Measurements from ENCODE around the gene AKAP9.

Gene AKAP9

DNA sequence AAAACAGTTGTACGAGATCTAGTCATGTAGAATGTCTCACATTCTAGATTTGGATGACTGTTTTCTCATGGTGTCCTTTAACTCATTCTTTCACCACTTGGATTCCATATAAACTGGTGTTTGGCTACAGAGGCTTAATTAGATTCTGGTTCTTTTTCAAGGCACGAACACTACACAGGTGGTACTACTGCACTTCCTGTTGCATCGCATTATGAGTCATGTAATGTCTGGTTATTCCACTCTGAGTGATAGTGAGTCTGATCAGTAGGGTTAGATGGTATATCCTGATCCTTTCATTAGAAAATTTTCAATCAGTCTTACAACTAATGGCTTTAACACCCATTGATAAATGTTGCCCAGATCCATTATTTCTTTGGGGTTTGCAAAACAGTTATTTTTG is 11.2 kb upstream of the AKAP9 start:
- H2AFZ ChIP-seq (ENCODE audit: low read depth, low read length, severe bottlenecking), result no peak overlapping the region
- no peaks in the 10 kb centered on the region for H3F3A ChIP-seq (ENCODE audit: insufficient read depth)
- H3K4me2 ChIP-seq (ENCODE audit: low read depth, low read length, poor library complexity, severe bottlenecking), result no peak overlapping the region
- H3K4me3 ChIP-seq (ENCODE audit: insufficient read depth, low read length, poor library complexity, severe bottlenecking), result no peak overlapping the region
- H3K9me3 ChIP-seq (ENCODE audit: insufficient read depth, low read length), result no peaks in the 10 kb centered on the region
- no peak overlapping the region for H3K27ac ChIP-seq (ENCODE audit: low read depth, low read length)
- no peaks in the 10 kb centered on the region for H3K36me3 ChIP-seq (ENCODE audit: low read length)
- no peaks in the 10 kb centered on the region for H3K27me3 ChIP-seq (ENCODE audit: low read length)
- no peak for TF ChIP-seq EZH2phosphoT487 (conservative IDR thresholded peaks at IDR 0.05; ENCODE audit: low read length)
- TF ChIP-seq, protein P1, sequence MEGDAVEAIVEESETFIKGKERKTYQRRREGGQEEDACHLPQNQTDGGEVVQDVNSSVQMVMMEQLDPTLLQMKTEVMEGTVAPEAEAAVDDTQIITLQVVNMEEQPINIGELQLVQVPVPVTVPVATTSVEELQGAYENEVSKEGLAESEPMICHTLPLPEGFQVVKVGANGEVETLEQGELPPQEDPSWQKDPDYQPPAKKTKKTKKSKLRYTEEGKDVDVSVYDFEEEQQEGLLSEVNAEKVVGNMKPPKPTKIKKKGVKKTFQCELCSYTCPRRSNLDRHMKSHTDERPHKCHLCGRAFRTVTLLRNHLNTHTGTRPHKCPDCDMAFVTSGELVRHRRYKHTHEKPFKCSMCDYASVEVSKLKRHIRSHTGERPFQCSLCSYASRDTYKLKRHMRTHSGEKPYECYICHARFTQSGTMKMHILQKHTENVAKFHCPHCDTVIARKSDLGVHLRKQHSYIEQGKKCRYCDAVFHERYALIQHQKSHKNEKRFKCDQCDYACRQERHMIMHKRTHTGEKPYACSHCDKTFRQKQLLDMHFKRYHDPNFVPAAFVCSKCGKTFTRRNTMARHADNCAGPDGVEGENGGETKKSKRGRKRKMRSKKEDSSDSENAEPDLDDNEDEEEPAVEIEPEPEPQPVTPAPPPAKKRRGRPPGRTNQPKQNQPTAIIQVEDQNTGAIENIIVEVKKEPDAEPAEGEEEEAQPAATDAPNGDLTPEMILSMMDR (IDR thresholded peaks at IDR 0.05; ENCODE audit: insufficient read depth, low read length, poor library complexity, severe bottlenecking), result no peak
- no peaks in the 10 kb centered on the region for H4K20me1 ChIP-seq (ENCODE audit: low read depth, low read length)
- H3K9ac ChIP-seq (ENCODE audit: low read length), result no peak overlapping the region
- no peaks in the 10 kb centered on the region for H3K79me2 ChIP-seq (ENCODE audit: insufficient read depth, low read length)
- no peaks in the 10 kb centered on the region for H3K9me2 ChIP-seq (replicated peaks; ENCODE audit: insufficient read depth, low read length)

DNA sequence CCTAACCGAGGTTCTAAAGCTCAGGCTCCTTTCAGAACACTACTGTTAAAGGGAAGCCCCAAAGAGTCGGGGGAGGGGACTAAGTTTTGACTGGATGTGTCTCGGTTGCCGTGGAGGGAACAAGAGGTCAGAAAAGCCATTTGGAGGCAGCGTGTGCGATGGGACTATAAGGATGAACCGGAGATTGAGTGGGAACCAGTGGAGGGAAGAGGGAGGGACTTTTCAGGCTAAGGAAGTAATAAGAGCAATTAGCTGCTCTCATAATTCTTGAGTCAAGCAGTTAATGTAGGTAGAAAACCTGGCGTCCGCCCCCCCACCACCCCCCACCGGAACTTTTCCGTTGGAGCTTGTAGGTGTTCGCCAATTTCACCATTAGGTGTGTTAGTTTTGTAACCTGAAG is 491 bp upstream of the AKAP9 start:
- Histone ChIP-seq H3K9me2 (replicated peaks; ENCODE audit: insufficient read depth, low read length) (no peaks in the 10 kb centered on the region), H2AFZ (ENCODE audit: low read depth, low read length, severe bottlenecking) (peak overlapping the region; percentile 98), H3K9me3 (ENCODE audit: insufficient read depth, low read length) (no peaks in the 10 kb centered on the region), H3K4me3 (ENCODE audit: insufficient read depth, low read length, poor library complexity, severe bottlenecking) (peak overlapping the region; percentile 93), H3K4me2 (ENCODE audit: low read depth, low read length, poor library complexity, severe bottlenecking) (peak overlapping the region; percentile 88), H3K79me2 (ENCODE audit: insufficient read depth, low read length) (peaks cover 25% of the 10 kb centered on the region; the same call in 1 of the 2 replicates), H3K9ac (ENCODE audit: low read length) (peak overlapping the region; percentile 79), H3F3A (ENCODE audit: insufficient read depth) (peaks cover 19% of the 10 kb centered on the region), H4K20me1 (ENCODE audit: low read depth, low read length) (peaks cover 3% of the 10 kb centered on the region; the same call in 1 of the 2 replicates), H3K36me3 (ENCODE audit: low read length) (no peaks in the 10 kb centered on the region), H3K27ac (ENCODE audit: low read depth, low read length) (no peak overlapping the region), H3K27me3 (ENCODE audit: low read length) (no peaks in the 10 kb centered on the region)
- TF ChIP-seq, protein P1 (IDR thresholded peaks at IDR 0.05; ENCODE audit: insufficient read depth, low read length, poor library complexity, severe bottlenecking), result no peak
- no peak for TF ChIP-seq EZH2phosphoT487 (conservative IDR thresholded peaks at IDR 0.05; ENCODE audit: low read length)

DNA sequence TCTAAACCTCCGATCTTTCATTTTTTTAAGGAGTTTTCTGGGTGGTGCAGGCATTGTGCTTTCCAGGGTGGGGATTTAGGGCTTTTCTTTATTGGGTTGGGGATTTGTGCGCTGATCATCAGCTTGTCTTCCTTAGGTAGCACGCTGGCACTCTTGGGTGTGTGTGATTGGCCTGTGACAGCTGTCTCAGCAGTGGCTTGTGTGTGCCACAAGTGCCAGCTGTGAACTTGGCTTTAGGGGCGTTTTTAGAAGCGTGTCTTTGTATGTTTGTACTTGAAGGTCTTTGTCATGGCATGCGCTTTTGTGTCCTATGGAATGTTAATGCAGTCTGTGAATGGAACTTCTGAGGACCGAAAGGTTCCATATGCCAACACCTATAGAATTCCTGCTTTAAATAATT is 788 bp downstream of the AKAP9 start:
- TF ChIP-seq, protein P1 (IDR thresholded peaks at IDR 0.05; ENCODE audit: insufficient read depth, low read length, poor library complexity, severe bottlenecking), result no peak
- TF ChIP-seq EZH2phosphoT487 (conservative IDR thresholded peaks at IDR 0.05; ENCODE audit: low read length), result no peak

More for the DNA sequence above, 788 bp downstream of the AKAP9 start:
- no peaks in the 10 kb centered on the region for H3K27me3 ChIP-seq (ENCODE audit: low read length)
- no peaks in the 10 kb centered on the region for H3K9me2 ChIP-seq (replicated peaks; ENCODE audit: insufficient read depth, low read length)
- peak overlapping the region; percentile 88 for H3K4me2 ChIP-seq (ENCODE audit: low read depth, low read length, poor library complexity, severe bottlenecking)
- H3K9ac ChIP-seq (ENCODE audit: low read length), result peak overlapping the region; percentile 79
- no peaks in the 10 kb centered on the region for H3K36me3 ChIP-seq (ENCODE audit: low read length)
- H4K20me1 ChIP-seq (ENCODE audit: low read depth, low read length), result peaks cover 3% of the 10 kb centered on the region; the same call in 1 of the 2 replicates
- H3K79me2 ChIP-seq (ENCODE audit: insufficient read depth, low read length), result peaks cover 27% of the 10 kb centered on the region; the same call in 1 of the 2 replicates
- no peaks in the 10 kb centered on the region for H3K9me3 ChIP-seq (ENCODE audit: insufficient read depth, low read length)
- peaks cover 19% of the 10 kb centered on the region for H3F3A ChIP-seq (ENCODE audit: insufficient read depth)
- peak overlapping the region; percentile 41 for H3K27ac ChIP-seq (ENCODE audit: low read depth, low read length)
- H2AFZ ChIP-seq (ENCODE audit: low read depth, low read length, severe bottlenecking), result peak overlapping the region; percentile 98
- peak overlapping the region; percentile 93 for H3K4me3 ChIP-seq (ENCODE audit: insufficient read depth, low read length, poor library complexity, severe bottlenecking)
